Activated CD4-positive, alpha-beta T cell treated with anti-CD3 and anti-CD28 coated beads for 1 hour (primary cell): ENCODE measurements around the gene PDSS2.
"Not testable (repeated sequence)": the region's sequence is repeated elsewhere in the genome, so short reads cannot be mapped to it uniquely, and the experiment has no call there.

ENCODE experiments used
- DNase-seq: peaks from one replicate; pipeline ENCODE4 v3.0.0-alpha.2; 2020

PDSS2 gene

GRCh38 chr6:107459283-107460082 is at the start of gene PDSS2:
PDSS2 (minus strand) TSS chr6:107459564; CDS start chr6:107459285, 279 bp downstream.
- DNase-seq: peak; percentile 95

- DNase-seq: no peak
Observed at GRCh38 chr6:107506145-107506544, 46.8 kb upstream of the PDSS2 start.

- no peak for DNase-seq
Observed at GRCh38 chr6:107504270-107505026, 45.1 kb upstream of the PDSS2 start.

GRCh38 chr6:107496892-107497684 is 37.7 kb upstream of the PDSS2 start:
- DNase-seq: no peak

- DNase-seq: no peak
Observed at GRCh38 chr6:107495971-107496370, 36.6 kb upstream of the PDSS2 start.

- no peak for DNase-seq
Observed at GRCh38 chr6:107495196-107495643, 35.9 kb upstream of the PDSS2 start.

- DNase-seq: no peak
Observed at GRCh38 chr6:107493158-107494057, 34.0 kb upstream of the PDSS2 start.

GRCh38 chr6:107491760-107492660 is 32.6 kb upstream of the PDSS2 start:
- DNase-seq: no peak

- DNase-seq: no peak
Observed at GRCh38 chr6:107491138-107491609, 31.8 kb upstream of the PDSS2 start.

- no peak for DNase-seq
Observed at GRCh38 chr6:107490566-107491137, 31.3 kb upstream of the PDSS2 start.

GRCh38 chr6:107489636-107490565 is 30.5 kb upstream of the PDSS2 start, which contains the start of gene SOBP:
SOBP (plus strand) TSS chr6:107490117; CDS start chr6:107490617, 500 bp downstream.
- DNase-seq: peak; percentile 11

- DNase-seq: no peak
Observed at GRCh38 chr6:107488875-107489635, 29.7 kb upstream of the PDSS2 start.

GRCh38 chr6:107488174-107488874 is 29.0 kb upstream of the PDSS2 start:
- no peak for DNase-seq

- DNase-seq: no peak
Observed at GRCh38 chr6:107485157-107485556, 25.8 kb upstream of the PDSS2 start.

GRCh38 chr6:107479089-107479690 is 19.8 kb upstream of the PDSS2 start:
- DNase-seq: no peak

GRCh38 chr6:107475826-107476225 is 16.5 kb upstream of the PDSS2 start:
- DNase-seq: not testable (repeated sequence)

- DNase-seq: not testable (repeated sequence)
Observed at GRCh38 chr6:107475360-107475759, 16.0 kb upstream of the PDSS2 start.
